Body of pancreas (tissue), 4 donors: ENCODE measurements around the gene FOXL3. TPM values are rescaled to one million over a fixed set of nuclear protein-coding genes. Genes with fewer than 3 reads are reported as not detected.

Experiments
- ATAC-seq: fragments of 150-250 bp; one replicate; pipeline ENCODE4 v1.9.1; 2016
- DNase-seq, 4 donors: peaks; one replicate each; pipeline ENCODE4 v3.0.0-alpha.2; 2019
- H3K27ac ChIP-seq, 4 donors: fragments of 200-600 bp; sonication (generic); 1 replicate in 3 of 4; 2 replicates in 1 of 4; pipeline versions ENCODE4 v1.5.1 to v1.6.1; 2016 to 2019; ENCODE audit warnings: mild to moderate bottlenecking in 1 of 4, mixed read lengths in 1 of 4, moderate library complexity in 1 of 4
- H3K27me3 ChIP-seq, 2 donors: fragments of 200-600 bp; sonication (generic); one replicate each; pipeline ENCODE4 v1.6.0; 2016; ENCODE audit warnings: mild to moderate bottlenecking in 1 of 2
- H3K36me3 ChIP-seq, 2 donors: fragments of 200-600 bp; sonication (generic); replicated peaks in 1 of 2; 2 replicates each; pipeline ENCODE4 v1.5.1; 2016; ENCODE audit warnings: low read depth in 2 of 2; ENCODE audit not compliant: insufficient read depth in 1 of 2
- H3K4me1 ChIP-seq: fragments of 200-600 bp; sonication (generic); one replicate; pipeline ENCODE4 v1.6.0; 2016
- H3K4me3 ChIP-seq, 2 donors: fragments of 200-600 bp; sonication (generic); 1 replicate in 1 of 2; 2 replicates in 1 of 2; pipeline ENCODE4 v1.5.1; 2016 to 2019
- H3K9me3 ChIP-seq, 3 donors: fragments of 200-600 bp; sonication (generic); 1 replicate in 2 of 3; 2 replicates in 1 of 3; pipeline ENCODE4 v1.5.1; 2016
- CTCF ChIP-seq, 7 experiments: fragments of 450-650 bp in 4 of 7; fragments of 200-600 bp in 3 of 7; sonication (generic) in 3 of 7; IDR thresholded peaks; one replicate each; pipeline ENCODE4 v1.5.1; 2016 to 2019; ENCODE audit warnings: antibody characterized with exemption in 7 of 7
- POLR2A ChIP-seq, 3 donors: fragments of 450-650 bp; IDR thresholded peaks; one replicate each; pipeline ENCODE4 v1.6.1; 2016; ENCODE audit warnings: antibody characterized with exemption in 3 of 3, mild to moderate bottlenecking in 2 of 3
- WGBS, 2 donors: methylation state at CpG; one replicate each; pipeline ENCODE4 v1.1.5; 2017; 5-methylcytosine and 5-hydroxymethylcytosine counted together
- intact Hi-C: fragments of 100-400 bp; cut with DNase I; formaldehyde crosslinking; loops from one replicate; pipeline ENCODE4 v1.15.1; 2023
- total RNA-seq, 2 donors: library from RNA; depleted of rRNA; stranded (reverse); fragments of >200 nt; gene quantifications; one replicate each; pipeline ENCODE4 v1.1.0, GENCODE V29; 2016

The FOXL3 gene
- total RNA-seq, 2 donors from 2014 or later: not detected

- WGBS, 2 donors: 79 to 81% methylated on average over 16 of the region's 16 CpGs
- peaks cover 23% of the 10 kb centered on the region for H3K4me1 ChIP-seq
- no peak overlapping the region for H3K27ac ChIP-seq
- H3K4me3 ChIP-seq: no peak overlapping the region
- DNase-seq (no peak), ATAC-seq (no peak)
- no peak for TF ChIP-seq CTCF (IDR thresholded peaks at IDR 0.05)
- TF ChIP-seq POLR2A (IDR thresholded peaks at IDR 0.05): no peak
- intact Hi-C loops: loop anchor here (5.0 kb wide), 2 partner anchors 417 to 462 kb away; no protein-coding TSS in a partner anchor
- no peaks in the 10 kb centered on the region for H3K27me3 ChIP-seq
- no peaks in the 10 kb centered on the region for H3K9me3 ChIP-seq
- no peaks in the 10 kb centered on the region for H3K36me3 ChIP-seq
Measured at GRCh38 chr7:315516-316265, 25.7 kb downstream of the FOXL3 start.

- Histone ChIP-seq H3K4me1 (peaks cover 45% of the 10 kb centered on the region), H3K36me3 (no peaks in the 10 kb centered on the region), H3K27ac (no peak overlapping the region), H3K9me3 (no peaks in the 10 kb centered on the region), H3K4me3 (no peak overlapping the region), H3K27me3 (no peaks in the 10 kb centered on the region)
- 85 to 86% methylated on average over 23 to 27 of the region's 27 CpGs for WGBS, 2 donors
- intact Hi-C loops: loop anchor here (5.0 kb wide), 2 partner anchors 414 to 459 kb away; no protein-coding TSS in a partner anchor
- no peak for DNase-seq
- ATAC-seq: no peak
- no peak for TF ChIP-seq POLR2A (IDR thresholded peaks at IDR 0.05)
- no peak for TF ChIP-seq CTCF (IDR thresholded peaks at IDR 0.05)
Measured at GRCh38 chr7:317643-318405, 27.9 kb downstream of the FOXL3 start.

- TF ChIP-seq CTCF (IDR thresholded peaks at IDR 0.05) (peak in 1 of 7 experiments; percentile 0), POLR2A (IDR thresholded peaks at IDR 0.05) (no peak)
- Histone ChIP-seq H3K27me3 (no peaks in the 10 kb centered on the region), H3K36me3 (no peaks in the 10 kb centered on the region), H3K4me1 (peaks cover 45% of the 10 kb centered on the region), H3K4me3 (no peak overlapping the region), H3K27ac (peak overlapping the region in 3 of 4 donors; percentile 1 to 39 (median 2)), H3K9me3 (no peaks in the 10 kb centered on the region)
- ATAC-seq (no peak), DNase-seq (peak in 3 of 4 donors; percentile 40 to 55 (median 43))
- intact Hi-C loops: loop anchor here (5.0 kb wide), 2 partner anchors 414 to 459 kb away; no protein-coding TSS in a partner anchor
- 35 to 48% methylated on average over 5 to 9 of the region's 9 CpGs for WGBS, 2 donors
Measured at GRCh38 chr7:318476-318875, 28.5 kb downstream of the FOXL3 start.

- no peaks in the 10 kb centered on the region for H3K36me3 ChIP-seq
- no peaks in the 10 kb centered on the region for H3K9me3 ChIP-seq
- WGBS, 2 donors: 29 to 36% methylated on average over 18 of the region's 18 CpGs
- no peaks in the 10 kb centered on the region for H3K27me3 ChIP-seq
- intact Hi-C loops: loop anchor here (5.0 kb wide), 2 partner anchors 413 to 458 kb away; no protein-coding TSS in a partner anchor
- peak overlapping the region in 3 of 4 donors; percentile 1 to 39 (median 2) for H3K27ac ChIP-seq
- ATAC-seq (peak; percentile 14), DNase-seq (peak; percentile 42 to 76 (median 69))
- H3K4me3 ChIP-seq: no peak overlapping the region
- H3K4me1 ChIP-seq: peaks cover 45% of the 10 kb centered on the region
- no peak for TF ChIP-seq CTCF (IDR thresholded peaks at IDR 0.05)
- peak in 1 of 3 donors; percentile 21 for TF ChIP-seq POLR2A (IDR thresholded peaks at IDR 0.05)
Measured at GRCh38 chr7:318878-319661, 29.1 kb downstream of the FOXL3 start.
